HCT116 (cell line): ENCODE results near the gene GRB10. TPM values are rescaled to one million over a fixed set of nuclear protein-coding genes. Genes with fewer than 3 reads are reported as not detected.

Source experiments
- ATAC-seq: fragments of 200-7000 bp; cut with Tn5 transposase; 2 replicates; pipeline ENCODE4 v1.9.1; 2020; ENCODE audit warnings: mild to moderate bottlenecking, moderate library complexity
- BruUV-seq: library from RNA; stranded (reverse); fragments of 400-500 nt; replicated peaks from 2 replicates; lab custom pipeline; 2021; lab: Mats Ljungman, UMichigan
- CTCF ChIA-PET: fragments of 300-600 bp; sonication (Branson Sonifier 250); formaldehyde crosslinking; loops from one replicate; lab custom pipeline; 2021; ENCODE audit warnings: antibody characterized with exemption; lab: Charles Lee
- POLR2A ChIA-PET: fragments of 300-600, 350-600 bp; sonication (Branson Sonifier 250); formaldehyde crosslinking; loops from one replicate; lab custom pipeline; 2021; ENCODE audit warnings: antibody characterized with exemption; lab: Charles Lee
- RAD21 ChIA-PET, 2 experiments: fragments of 300-600 bp; sonication (Branson Sonifier 250); formaldehyde crosslinking; loops; one replicate each; lab custom pipeline; 2023; ENCODE audit warnings: low total read pairs in 2 of 2; ENCODE audit not compliant: uncharacterized antibody in 2 of 2, unreplicated experiment in 2 of 2, low non-redundant PET in 1 of 2; lab: Charles Lee
- DNase-seq: peaks from one replicate; pipeline ENCODE4 v3.0.0-alpha.2; 2010; ENCODE audit warnings: low read depth, low spot score
- H2AFZ ChIP-seq: fragments of 200-600 bp; shearing (Covaris generic), sonication (generic); 2 replicates; pipeline ENCODE4 v1.6.1; 2017; ENCODE audit warnings: low read depth, mixed run types, mixed read lengths, antibody characterized with exemption, low read length; ENCODE audit not compliant: poor library complexity, severe bottlenecking
- H3K27ac ChIP-seq: 2 replicates; pipeline ENCODE4 v1.5.1; 2012; ENCODE audit warnings: low read depth, low read length
- H3K27me3 ChIP-seq: fragments of 200-600 bp; sonication (generic); 2 replicates; pipeline ENCODE4 v1.6.1; 2016; ENCODE audit warnings: mixed run types, low read length, mixed read lengths; ENCODE audit not compliant: insufficient read depth
- H3K36me3 ChIP-seq, 2 experiments: fragments of 200-500 bp in 1 of 2; fragments of 200-600 bp in 1 of 2; sonication (Bioruptor generic) in 1 of 2; sonication (generic) in 1 of 2; 2 replicates each; pipeline versions ENCODE4 v1.5.1 to v1.6.1; 2014 to 2016; ENCODE audit warnings: low read length in 2 of 2, inconsistent platforms in 1 of 2, mixed read lengths in 1 of 2, mixed run types in 1 of 2; ENCODE audit not compliant: insufficient read depth in 2 of 2, control insufficient read depth in 1 of 2
- H3K4me1 ChIP-seq, 2 experiments: fragments of 200-600 bp in 1 of 2; sonication (generic) in 1 of 2; 2 replicates each; pipeline versions ENCODE4 v1.5.1 to v1.6.1; 2012 to 2017; ENCODE audit warnings: low read length in 2 of 2, inconsistent platforms in 1 of 2, mild to moderate bottlenecking in 1 of 2, mixed read lengths in 1 of 2, mixed run types in 1 of 2, moderate library complexity in 1 of 2; ENCODE audit not compliant: insufficient read depth in 2 of 2, control insufficient read depth in 1 of 2
- H3K4me2 ChIP-seq: fragments of 200-600 bp; sonication (generic); 2 replicates; pipeline ENCODE4 v1.6.1; 2017; ENCODE audit warnings: mixed run types, low read length, mixed read lengths
- H3K4me3 ChIP-seq, 2 experiments: fragments of 200-600 bp in 1 of 2; sonication (generic) in 1 of 2; replicated peaks in 1 of 2; 2 replicates each; pipeline ENCODE4 v1.5.1; 2011 to 2016; ENCODE audit warnings: low read length in 2 of 2, control low read depth in 1 of 2, low read depth in 1 of 2, mild to moderate bottlenecking in 1 of 2, mixed read lengths in 1 of 2, mixed run types in 1 of 2
- H3K79me2 ChIP-seq: fragments of 200-600 bp; sonication (generic); 2 replicates; pipeline ENCODE4 v1.6.1; 2017; ENCODE audit warnings: mild to moderate bottlenecking, mixed run types, low read length, moderate library complexity, mixed read lengths; ENCODE audit not compliant: insufficient read depth
- H3K9ac ChIP-seq: fragments of 200-600 bp; sonication (generic); 2 replicates; pipeline ENCODE4 v1.6.1; 2016; ENCODE audit warnings: low read length, mixed read lengths
- H3K9me2 ChIP-seq: fragments of 200-600 bp; sonication (generic), shearing (Covaris generic); 2 replicates; pipeline ENCODE4 v1.6.1; 2017; ENCODE audit warnings: mixed run types, mild to moderate bottlenecking, moderate library complexity; ENCODE audit not compliant: insufficient read depth
- H3K9me3 ChIP-seq, 2 experiments: fragments of 200-500 bp in 1 of 2; fragments of 200-600 bp in 1 of 2; sonication (Bioruptor generic) in 1 of 2; sonication (generic) in 1 of 2; 2 replicates each; pipeline ENCODE4 v1.6.1; 2014 to 2017; ENCODE audit warnings: low read length in 2 of 2, mixed read lengths in 2 of 2, inconsistent platforms in 1 of 2, low read depth in 1 of 2, mild to moderate bottlenecking in 1 of 2, mixed run types in 1 of 2, moderate library complexity in 1 of 2; ENCODE audit not compliant: control insufficient read depth in 1 of 2, insufficient read depth in 1 of 2
- H4K20me1 ChIP-seq: fragments of 200-600 bp; sonication (generic), shearing (Covaris generic); 2 replicates; pipeline ENCODE4 v1.6.1; 2017; ENCODE audit warnings: mixed run types, mild to moderate bottlenecking, moderate library complexity; ENCODE audit not compliant: insufficient read depth
- ATF3 ChIP-seq: IDR thresholded peaks from 2 replicates; pipeline ENCODE4 v1.6.1; 2012
- CEBPB ChIP-seq: IDR thresholded peaks from 2 replicates; pipeline ENCODE4 v1.6.1; 2012; ENCODE audit warnings: low read depth
- CTCF ChIP-seq, 3 experiments: fragments of 200-600 bp in 1 of 3; sonication (generic) in 1 of 3; IDR thresholded peaks in 2 of 3; conservative IDR thresholded peaks in 1 of 3; 2 replicates each; pipeline ENCODE4 v1.5.1; 2012 to 2017; ENCODE audit warnings: low read depth in 2 of 3, low read length in 2 of 3, antibody characterized with exemption in 1 of 3, borderline replicate concordance in 1 of 3, control low read depth in 1 of 3, mild to moderate bottlenecking in 1 of 3, mixed read lengths in 1 of 3, mixed run types in 1 of 3, moderate library complexity in 1 of 3; ENCODE audit not compliant: insufficient read depth in 1 of 3
- ELF1 ChIP-seq: IDR thresholded peaks from 2 replicates; pipeline ENCODE4 v1.6.1; 2012; ENCODE audit warnings: low read depth, borderline replicate concordance
- EZH2 ChIP-seq: fragments of 200-600 bp; sonication (generic); IDR thresholded peaks from 2 replicates; pipeline ENCODE4 v1.6.1; 2017; ENCODE audit warnings: antibody characterized with exemption, mixed run types
- FOSL1 ChIP-seq: IDR thresholded peaks from 2 replicates; pipeline ENCODE4 v1.6.1; 2012; ENCODE audit warnings: low read depth
- MAX ChIP-seq: IDR thresholded peaks from 2 replicates; pipeline ENCODE4 v1.6.1; 2012
- POLR2A ChIP-seq: IDR thresholded peaks from 2 replicates; pipeline ENCODE4 v1.7.0; 2011; ENCODE audit warnings: borderline replicate concordance; ENCODE audit not compliant: insufficient read depth, insufficient read length; ENCODE audit errors: extremely low read depth
- POLR2AphosphoS5 ChIP-seq: IDR thresholded peaks from 2 replicates; pipeline ENCODE4 v1.6.1; 2011; ENCODE audit warnings: mild to moderate bottlenecking, low read depth, low read length, moderate library complexity
- RAD21 ChIP-seq: IDR thresholded peaks from 2 replicates; pipeline ENCODE4 v1.6.1; 2012; ENCODE audit warnings: low read depth, mild to moderate bottlenecking
- SP1 ChIP-seq: IDR thresholded peaks from 2 replicates; pipeline ENCODE4 v1.6.1; 2012; ENCODE audit warnings: low read depth
- YY1 ChIP-seq: IDR thresholded peaks from 2 replicates; pipeline ENCODE4 v1.6.1; 2011; ENCODE audit warnings: low read length, low read depth, moderate library complexity, mild to moderate bottlenecking; ENCODE audit not compliant: insufficient replicate concordance; ENCODE audit errors: extremely low read depth
- ZBTB33 ChIP-seq: IDR thresholded peaks from 2 replicates; pipeline ENCODE4 v1.6.1; 2011; ENCODE audit warnings: mild to moderate bottlenecking, low read length, moderate library complexity; ENCODE audit not compliant: insufficient replicate concordance; ENCODE audit errors: extremely low read depth
- ZFX ChIP-seq: fragments of 450-650 bp; IDR thresholded peaks from 2 replicates; pipeline ENCODE4 v1.6.1; 2017
- intact Hi-C: fragments of 100-400 bp; cut with micrococcal nuclease; formaldehyde crosslinking; loops from 2 replicates; pipeline ENCODE4 v1.10.0; 2022
- total RNA-seq: library from RNA; stranded (reverse); gene quantifications from one replicate; pipeline ENCODE4 v1.2.1, GENCODE V29; 2021; ENCODE audit not compliant: unreplicated experiment

GRB10 gene
- total RNA-seq, 1 experiment from 2014 or later, result 37.3 TPM

GRCh38 chr7:50752422-50752821 lies 30.3 kb downstream of the GRB10 start:
- H3K4me1 ChIP-seq, result no peaks in the 10 kb centered on the region
- BruUV-seq, result no TSS peak
- no peaks in the 10 kb centered on the region for H3K79me2 ChIP-seq
- H3K9me2 ChIP-seq, result no peaks in the 10 kb centered on the region
- no peak for ATAC-seq
- no peak overlapping the region for H2AFZ ChIP-seq
- intact Hi-C loops, result no loop called here
- ChIA-PET CTCF (no interaction called here), RAD21 (no interaction called here), POLR2A (no interaction called here)
- no peak overlapping the region for H3K4me2 ChIP-seq
- TF ChIP-seq POLR2AphosphoS5 (no peak), FOSL1 (no peak), CTCF (IDR thresholded peaks at IDR 0.05 in 2 of 3, conservative IDR thresholded peaks at IDR 0.05 in 1 of 3; ENCODE audit: borderline replicate concordance in 1 of 3, insufficient read depth in 1 of 3, low read depth in 2 of 3, low read length in 2 of 3) (no peak), ATF3 (no peak), POLR2A (no peak), RAD21 (no peak), YY1 (no peak), ELF1 (no peak), CEBPB (no peak), ZFX (no peak), SP1 (no peak), ZBTB33 (no peak), MAX (no peak), EZH2 (no peak)
- no peak overlapping the region for H3K27ac ChIP-seq
- no peak for DNase-seq
- H4K20me1 ChIP-seq, result no peaks in the 10 kb centered on the region
- H3K9ac ChIP-seq, result no peak overlapping the region
- no peaks in the 10 kb centered on the region for H3K27me3 ChIP-seq
- no peaks in the 10 kb centered on the region for H3K36me3 ChIP-seq
- no peak overlapping the region for H3K4me3 ChIP-seq
- H3K9me3 ChIP-seq, result no peaks in the 10 kb centered on the region
